OCI-LY1 (cell line): ENCODE measurements around the gene PKD1L1.

Experiments used
- H2AFZ ChIP-seq: fragments of 200-600 bp; sonication (generic), shearing (Covaris generic); 2 replicates; pipeline ENCODE4 v1.6.0; 2014; ENCODE audit warnings: antibody characterized with exemption, mild to moderate bottlenecking, low read length
- H3F3A ChIP-seq: fragments of 200-600 bp; sonication (generic), shearing (Covaris generic); 2 replicates; pipeline ENCODE4 v1.6.0; 2014; ENCODE audit warnings: mild to moderate bottlenecking, antibody characterized with exemption, low read length, moderate library complexity; ENCODE audit not compliant: insufficient read depth
- H3K27ac ChIP-seq: fragments of 200-600 bp; sonication (generic); 2 replicates; pipeline ENCODE4 v1.5.1; 2014; ENCODE audit warnings: low read length, mixed run types, mild to moderate bottlenecking, low read depth; ENCODE audit not compliant: poor library complexity, severe bottlenecking
- H3K27me3 ChIP-seq: fragments of 200-600 bp; sonication (generic); 2 replicates; pipeline ENCODE4 v1.6.0; 2014; ENCODE audit warnings: antibody characterized with exemption, mild to moderate bottlenecking, low read length, moderate library complexity; ENCODE audit not compliant: insufficient read depth
- H3K36me3 ChIP-seq: fragments of 200-600 bp; sonication (generic); 2 replicates; pipeline ENCODE4 v1.6.1; 2014; ENCODE audit warnings: mild to moderate bottlenecking, antibody characterized with exemption, low read length, moderate library complexity, mixed read lengths; ENCODE audit not compliant: insufficient read depth
- H3K4me1 ChIP-seq: fragments of 200-600 bp; sonication (generic); 2 replicates; pipeline ENCODE4 v1.5.1; 2014; ENCODE audit warnings: mild to moderate bottlenecking, low read length, moderate library complexity; ENCODE audit not compliant: insufficient read depth, severe bottlenecking
- H3K4me2 ChIP-seq: fragments of 200-600 bp; sonication (generic), shearing (Covaris generic); 2 replicates; pipeline ENCODE4 v1.6.1; 2014; ENCODE audit warnings: low read length
- H3K4me3 ChIP-seq: fragments of 200-600 bp; sonication (generic); 2 replicates; pipeline ENCODE4 v1.5.1; 2014; ENCODE audit warnings: low read length, low read depth, mild to moderate bottlenecking, mixed read lengths; ENCODE audit not compliant: poor library complexity, severe bottlenecking
- H3K79me2 ChIP-seq: fragments of 200-600 bp; shearing (Covaris generic); 2 replicates; pipeline ENCODE4 v1.6.1; 2016; ENCODE audit warnings: mixed run types, low read length, mixed read lengths; ENCODE audit not compliant: insufficient read depth
- H3K9ac ChIP-seq: fragments of 200-600 bp; sonication (generic), shearing (Covaris generic); 2 replicates; pipeline ENCODE4 v1.6.1; 2014; ENCODE audit warnings: mild to moderate bottlenecking, low read length, mixed read lengths
- H3K9me2 ChIP-seq: fragments of 200-600 bp; sonication (generic), shearing (Covaris generic); 2 replicates; pipeline ENCODE4 v1.6.1; 2014; ENCODE audit warnings: low read depth, mild to moderate bottlenecking, low read length, mixed read lengths
- H3K9me3 ChIP-seq: fragments of 200-600 bp; shearing (Covaris generic); 2 replicates; pipeline ENCODE4 v1.6.1; 2014; ENCODE audit warnings: low read length, mixed read lengths
- H4K20me1 ChIP-seq: fragments of 200-600 bp; sonication (generic), shearing (Covaris generic); 2 replicates; pipeline ENCODE4 v1.6.0; 2016; ENCODE audit warnings: mild to moderate bottlenecking, low read length; ENCODE audit not compliant: insufficient read depth
- CTCF ChIP-seq: fragments of 200-600 bp; sonication (generic), shearing (Covaris generic); IDR thresholded peaks from 2 replicates; pipeline ENCODE4 v1.5.1; 2017; ENCODE audit warnings: mild to moderate bottlenecking, antibody characterized with exemption, low read length, moderate library complexity, mixed read lengths
- EZH2 ChIP-seq: fragments of 200-600 bp; sonication (generic), shearing (Covaris generic); IDR thresholded peaks from 2 replicates; pipeline ENCODE4 v1.8.0; 2017; ENCODE audit warnings: borderline replicate concordance, mixed run types, mild to moderate bottlenecking, antibody characterized with exemption, low read length, moderate library complexity, mixed read lengths

The PKD1L1 gene

GRCh38 chr7:47967123-47967522 lies 18.9 kb upstream of the PKD1L1 start:
- no peaks in the 10 kb centered on the region for H3K79me2 ChIP-seq
- no peak overlapping the region for H3K27ac ChIP-seq
- no peaks in the 10 kb centered on the region for H3K9me2 ChIP-seq
- no peaks in the 10 kb centered on the region for H3K9me3 ChIP-seq
- no peak overlapping the region for H3K4me2 ChIP-seq
- H3K4me1 ChIP-seq, result no peaks in the 10 kb centered on the region
- H3K27me3 ChIP-seq, result no peaks in the 10 kb centered on the region
- H3F3A ChIP-seq, result no peaks in the 10 kb centered on the region
- H2AFZ ChIP-seq, result no peak overlapping the region
- no peak overlapping the region for H3K9ac ChIP-seq
- peaks cover 78% of the 10 kb centered on the region for H3K36me3 ChIP-seq
- H4K20me1 ChIP-seq, result no peaks in the 10 kb centered on the region
- TF ChIP-seq EZH2, result no peak
- no peak for TF ChIP-seq CTCF
- H3K4me3 ChIP-seq, result no peak overlapping the region

GRCh38 chr7:47965456-47965855 lies 17.2 kb upstream of the PKD1L1 start:
- Histone ChIP-seq H3K4me3 (no peak overlapping the region), H3K9ac (no peak overlapping the region), H3K4me1 (no peaks in the 10 kb centered on the region), H3K27me3 (no peaks in the 10 kb centered on the region), H3K9me2 (no peaks in the 10 kb centered on the region), H3K27ac (no peak overlapping the region), H3F3A (no peaks in the 10 kb centered on the region), H4K20me1 (no peaks in the 10 kb centered on the region), H3K36me3 (peaks cover 83% of the 10 kb centered on the region), H3K4me2 (no peak overlapping the region), H2AFZ (no peak overlapping the region), H3K79me2 (no peaks in the 10 kb centered on the region), H3K9me3 (peaks cover 5% of the 10 kb centered on the region; the same call in 1 of the 2 replicates)
- TF ChIP-seq EZH2 (no peak), CTCF (no peak)

GRCh38 chr7:47962262-47962661 lies 14.0 kb upstream of the PKD1L1 start:
- no peaks in the 10 kb centered on the region for H3F3A ChIP-seq
- no peaks in the 10 kb centered on the region for H4K20me1 ChIP-seq
- H3K9ac ChIP-seq, result no peak overlapping the region
- H3K9me2 ChIP-seq, result no peaks in the 10 kb centered on the region
- no peak for TF ChIP-seq CTCF
- TF ChIP-seq EZH2, result no peak
- no peaks in the 10 kb centered on the region for H3K27me3 ChIP-seq
- no peak overlapping the region for H3K4me2 ChIP-seq
- no peaks in the 10 kb centered on the region for H3K4me1 ChIP-seq
- no peaks in the 10 kb centered on the region for H3K79me2 ChIP-seq
- peaks cover 5% of the 10 kb centered on the region; the same call in 1 of the 2 replicates for H3K9me3 ChIP-seq
- H3K27ac ChIP-seq, result no peak overlapping the region
- no peak overlapping the region for H2AFZ ChIP-seq
- H3K36me3 ChIP-seq, result peaks cover 77% of the 10 kb centered on the region
- no peak overlapping the region for H3K4me3 ChIP-seq
